HG03039 (cell line): ENCODE results near the gene NLRP5.

Experiments used
- ATAC-seq: cut with Tn5 transposase; IDR thresholded peaks from one replicate; pipeline ENCODE4 v1.9.1; 2021; ENCODE audit warnings: mild to moderate bottlenecking, moderate library complexity; ENCODE audit not compliant: unreplicated experiment

NLRP5 gene

GRCh38 chr19:56071151-56071550 lies 84.6 kb downstream of the NLRP5 start:
- ATAC-seq = no peak

- ATAC-seq = no peak
Measured at GRCh38 chr19:56076498-56076897, 89.9 kb downstream of the NLRP5 start.

- no peak for ATAC-seq
Measured at GRCh38 chr19:56079609-56080008, 93.0 kb downstream of the NLRP5 start.

- peak; percentile 56 for ATAC-seq
Measured at GRCh38 chr19:56080669-56081401, 94.3 kb downstream of the NLRP5 start.

- ATAC-seq = no peak
Measured at GRCh38 chr19:56083668-56084067, 97.1 kb downstream of the NLRP5 start.

GRCh38 chr19:56084835-56085536 lies 98.4 kb downstream of the NLRP5 start:
- no peak for ATAC-seq

GRCh38 chr19:56085571-56086275 lies 99.1 kb downstream of the NLRP5 start:
- no peak for ATAC-seq

GRCh38 chr19:56086671-56087430 lies 100.3 kb downstream of the NLRP5 start:
- ATAC-seq = no peak

- ATAC-seq = no peak
Measured at GRCh38 chr19:56087647-56088496, 101.3 kb downstream of the NLRP5 start.

- no peak for ATAC-seq
Measured at GRCh38 chr19:56088497-56089215, 102.1 kb downstream of the NLRP5 start.

GRCh38 chr19:56089344-56089743 lies 102.8 kb downstream of the NLRP5 start:
- ATAC-seq = no peak

- no peak for ATAC-seq
Measured at GRCh38 chr19:56091066-56091490, 104.5 kb downstream of the NLRP5 start.

- ATAC-seq = no peak
Measured at GRCh38 chr19:56091751-56092546, 105.4 kb downstream of the NLRP5 start.

GRCh38 chr19:56092685-56093631 lies 106.4 kb downstream of the NLRP5 start:
- no peak for ATAC-seq

- ATAC-seq = no peak
Measured at GRCh38 chr19:56094449-56094848, 107.9 kb downstream of the NLRP5 start.

GRCh38 chr19:56096665-56097064 lies 110.1 kb downstream of the NLRP5 start:
- ATAC-seq = no peak

- no peak for ATAC-seq
Measured at GRCh38 chr19:56097306-56097705, 110.7 kb downstream of the NLRP5 start.

GRCh38 chr19:56097776-56098175 lies 111.2 kb downstream of the NLRP5 start:
- no peak for ATAC-seq
